GM18868 (cell line): ENCODE measurements around the gene ADGRG7.
A peak's percentile ranks its signal among the peaks of the same experiment; 100 is the strongest.

Source experiments
- ATAC-seq: cut with Tn5 transposase; IDR thresholded peaks from one replicate; pipeline ENCODE4 v1.9.1; 2021; ENCODE audit warnings: mild to moderate bottlenecking, moderate library complexity; ENCODE audit not compliant: unreplicated experiment

Gene ADGRG7

GRCh38 chr3:100600181-100601042 lies 9.0 kb upstream of the ADGRG7 start:
- peak; percentile 63 for ATAC-seq

DNA sequence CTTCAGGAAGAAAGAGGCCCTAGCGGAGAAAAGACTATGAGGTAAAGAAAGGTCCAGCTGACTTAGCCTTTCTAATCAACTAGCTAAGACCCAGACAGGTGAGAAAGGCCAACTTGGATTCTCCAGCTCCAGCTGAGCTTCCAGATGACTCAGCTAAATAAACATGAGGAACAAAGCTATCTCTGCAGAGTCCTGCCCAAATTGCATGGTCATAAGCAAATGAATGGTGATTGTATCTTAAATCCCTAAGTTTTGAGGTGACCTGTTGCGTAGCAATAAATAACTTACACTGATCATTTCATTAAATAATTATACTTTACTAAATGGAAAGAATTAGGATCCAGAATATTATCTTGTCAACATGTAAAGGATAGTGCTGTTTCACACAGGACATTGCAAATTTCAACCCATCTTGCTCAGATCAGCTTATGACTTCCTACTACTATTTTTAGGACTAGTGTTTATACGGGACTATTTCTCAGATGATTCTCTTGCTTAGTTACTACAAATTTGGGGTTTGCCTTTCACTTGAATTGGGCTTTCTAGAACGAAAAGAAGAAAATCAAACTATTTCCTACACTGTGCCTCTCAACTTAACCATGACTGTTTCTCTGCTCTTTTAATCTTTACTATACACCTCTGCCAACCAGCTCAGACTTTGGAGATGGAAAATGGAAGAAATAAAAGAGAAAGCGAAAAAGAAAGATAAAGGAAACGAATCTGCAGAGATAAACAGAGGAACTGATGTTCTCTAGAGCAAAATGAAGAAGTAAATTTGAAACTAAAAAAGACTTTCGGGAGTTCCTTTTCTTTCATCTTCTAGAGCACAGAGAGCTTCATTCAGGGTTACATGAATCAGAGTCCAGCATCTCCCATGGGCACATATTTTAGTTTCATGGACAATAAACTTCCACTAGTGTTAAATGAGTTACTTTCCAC lies 6.6 kb upstream of the ADGRG7 start:
- ATAC-seq, result peak; percentile 28

- ATAC-seq, result peak; percentile 26
Measured at GRCh38 chr3:100603469-100603868, 5.9 kb upstream of the ADGRG7 start.

DNA sequence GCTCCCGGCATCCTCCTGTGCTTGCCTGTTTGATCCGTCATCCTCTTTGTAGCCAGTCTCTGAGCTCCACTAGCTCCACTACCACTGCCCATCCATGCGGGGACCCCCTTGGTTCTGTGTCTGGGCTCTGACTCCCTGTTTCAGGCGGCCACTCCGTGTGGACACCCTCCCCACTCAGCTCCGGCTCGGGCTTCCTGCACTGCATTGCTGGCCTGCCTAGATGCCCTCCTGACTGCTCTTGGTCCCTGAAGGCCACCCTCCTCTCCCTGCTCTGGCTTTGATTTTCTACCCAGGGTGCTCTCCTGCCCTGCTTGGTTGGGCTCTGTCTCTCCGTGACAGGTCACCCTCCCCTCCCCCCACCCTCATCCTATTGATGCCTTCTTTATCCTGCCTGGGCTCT lies 4.0 kb upstream of the ADGRG7 start:
- no peak for ATAC-seq

DNA sequence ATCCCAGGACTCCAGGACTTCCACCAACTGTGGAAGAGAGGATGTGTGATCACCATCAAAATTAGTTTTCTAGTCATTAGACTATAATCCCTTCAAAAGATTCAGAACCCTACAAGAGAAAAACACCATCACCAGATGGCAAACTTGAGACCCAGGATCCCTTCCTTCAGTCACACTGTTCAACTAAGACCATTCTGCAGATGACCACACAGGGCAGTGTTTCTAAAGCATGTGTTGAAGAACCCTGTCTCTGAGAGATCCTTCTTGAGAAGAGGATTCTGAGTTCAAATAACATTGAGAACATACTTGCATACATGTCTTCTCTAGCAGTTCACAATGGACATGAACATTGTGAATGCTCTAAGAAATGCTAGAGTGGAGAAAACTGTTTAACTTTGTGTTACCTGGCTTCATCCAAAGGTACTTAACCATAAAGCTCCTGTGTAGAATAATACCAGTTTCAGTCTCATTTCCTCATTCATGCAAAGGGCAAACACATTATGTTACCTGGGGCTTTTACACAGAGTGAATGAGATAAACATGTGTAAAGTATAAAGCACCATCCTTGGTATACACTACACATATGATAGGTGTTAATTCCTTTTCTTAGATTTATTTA lies 2.4 kb upstream of the ADGRG7 start:
- ATAC-seq, result peak; percentile 90

GRCh38 chr3:100609963-100610362 lies 562 bp downstream of the ADGRG7 start:
- no peak for ATAC-seq

- no peak for ATAC-seq
Measured at GRCh38 chr3:100611221-100611620, 1.8 kb downstream of the ADGRG7 start.

DNA sequence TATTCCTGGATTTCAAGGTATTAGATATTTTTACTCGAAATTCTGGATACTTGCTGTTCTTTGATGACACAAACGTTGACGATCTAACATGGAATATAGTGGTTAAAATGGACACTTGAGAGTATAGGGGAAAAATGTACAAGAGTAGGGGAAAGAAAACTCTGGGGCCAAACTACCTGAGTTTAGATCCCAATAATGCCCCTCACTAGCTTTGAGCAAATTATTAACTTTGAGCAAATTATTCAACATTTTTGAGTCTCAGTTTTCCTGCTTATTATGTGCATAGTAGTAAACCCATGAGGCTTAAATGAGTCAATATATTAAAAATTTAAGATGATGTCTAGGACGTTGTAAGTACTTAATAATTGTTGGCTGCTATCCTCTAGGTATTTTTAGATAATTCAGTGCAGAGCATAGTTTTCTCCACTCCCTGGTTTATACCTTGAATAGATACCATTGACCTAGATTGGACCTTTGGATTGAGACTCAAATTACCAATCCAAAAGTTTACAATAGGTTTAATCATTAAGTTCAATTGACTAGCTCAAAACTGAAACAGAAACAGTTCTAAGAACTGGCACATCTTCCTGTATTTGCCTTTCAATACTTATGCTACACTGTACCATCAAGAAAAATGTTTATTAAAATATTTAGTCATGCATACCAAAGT lies 4.5 kb downstream of the ADGRG7 start:
- ATAC-seq, result no peak

DNA sequence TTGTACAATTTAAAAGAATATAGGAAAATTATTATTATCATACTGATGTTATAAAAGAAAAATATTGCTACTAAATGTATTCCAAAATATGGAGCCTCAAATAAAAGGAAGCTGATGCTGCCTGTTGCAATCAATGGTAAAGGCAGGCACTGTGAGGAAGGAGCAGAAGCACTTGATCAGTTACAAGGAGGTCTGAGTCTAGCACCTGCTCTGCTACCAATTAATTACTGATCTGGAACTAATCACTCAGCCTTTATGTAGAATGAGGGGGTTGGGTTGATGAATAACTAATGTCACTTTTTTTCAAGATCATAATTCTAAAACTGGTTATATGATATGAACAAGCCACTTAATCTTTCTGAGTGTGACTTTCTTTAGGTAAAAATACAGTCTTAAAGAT lies 5.5 kb downstream of the ADGRG7 start:
- ATAC-seq, result no peak

DNA sequence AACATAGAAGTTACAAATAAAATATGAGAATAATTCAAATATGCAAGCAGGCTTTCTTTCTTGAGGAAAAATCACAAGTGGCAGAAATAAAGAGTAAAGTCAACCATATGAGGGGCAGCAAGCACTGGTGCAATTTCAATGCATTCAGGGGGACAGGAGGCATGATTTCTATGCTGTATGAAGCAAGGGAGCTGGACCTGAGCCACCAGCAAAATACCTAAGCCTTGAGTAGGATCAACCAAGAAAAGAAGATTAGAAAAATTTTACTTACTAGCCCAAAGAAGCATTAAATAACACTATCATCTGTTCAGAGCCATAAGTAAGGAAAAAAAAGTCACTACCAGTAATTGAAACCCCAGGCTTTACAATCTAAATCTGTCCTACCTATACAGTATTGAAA lies 6.3 kb downstream of the ADGRG7 start:
- no peak for ATAC-seq

- ATAC-seq, result no peak
Measured at GRCh38 chr3:100621251-100621650, 11.8 kb downstream of the ADGRG7 start.

- no peak for ATAC-seq
Measured at GRCh38 chr3:100627491-100627890, 18.1 kb downstream of the ADGRG7 start.

DNA sequence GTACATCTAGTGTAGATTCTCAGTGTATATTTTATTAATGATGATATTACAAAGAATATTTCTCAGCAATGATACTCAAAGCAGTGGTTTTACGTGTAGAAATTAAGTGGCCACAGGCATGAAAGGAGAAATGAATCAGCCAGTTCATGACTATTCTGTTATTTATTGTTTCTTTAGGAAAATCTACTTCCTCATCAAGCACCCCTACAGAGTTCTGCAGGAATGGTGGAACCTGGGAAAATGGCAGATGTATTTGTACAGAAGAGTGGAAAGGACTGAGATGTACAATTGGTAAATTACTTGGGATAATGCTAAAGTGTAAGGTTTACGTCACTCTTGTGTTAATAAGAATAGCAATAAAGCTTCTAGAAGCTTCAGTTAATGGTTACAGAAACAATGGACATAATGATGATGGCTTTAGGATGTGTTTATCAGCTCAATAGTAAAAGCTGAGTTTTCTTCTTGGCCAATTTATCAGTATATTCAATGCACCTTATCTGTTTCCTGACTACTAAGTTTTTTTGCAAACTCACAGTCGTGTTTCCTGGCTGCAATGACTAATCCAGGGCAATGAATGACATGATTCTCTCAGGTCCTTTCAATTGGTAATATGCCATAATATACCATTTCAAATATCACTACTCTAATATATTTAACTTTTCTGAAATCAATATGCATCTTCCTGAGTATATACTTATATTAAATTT lies 20.2 kb downstream of the ADGRG7 start:
- ATAC-seq, result no peak

GRCh38 chr3:100630664-100631063 lies 21.3 kb downstream of the ADGRG7 start:
- no peak for ATAC-seq

GRCh38 chr3:100631236-100631635 lies 21.8 kb downstream of the ADGRG7 start:
- ATAC-seq, result no peak

DNA sequence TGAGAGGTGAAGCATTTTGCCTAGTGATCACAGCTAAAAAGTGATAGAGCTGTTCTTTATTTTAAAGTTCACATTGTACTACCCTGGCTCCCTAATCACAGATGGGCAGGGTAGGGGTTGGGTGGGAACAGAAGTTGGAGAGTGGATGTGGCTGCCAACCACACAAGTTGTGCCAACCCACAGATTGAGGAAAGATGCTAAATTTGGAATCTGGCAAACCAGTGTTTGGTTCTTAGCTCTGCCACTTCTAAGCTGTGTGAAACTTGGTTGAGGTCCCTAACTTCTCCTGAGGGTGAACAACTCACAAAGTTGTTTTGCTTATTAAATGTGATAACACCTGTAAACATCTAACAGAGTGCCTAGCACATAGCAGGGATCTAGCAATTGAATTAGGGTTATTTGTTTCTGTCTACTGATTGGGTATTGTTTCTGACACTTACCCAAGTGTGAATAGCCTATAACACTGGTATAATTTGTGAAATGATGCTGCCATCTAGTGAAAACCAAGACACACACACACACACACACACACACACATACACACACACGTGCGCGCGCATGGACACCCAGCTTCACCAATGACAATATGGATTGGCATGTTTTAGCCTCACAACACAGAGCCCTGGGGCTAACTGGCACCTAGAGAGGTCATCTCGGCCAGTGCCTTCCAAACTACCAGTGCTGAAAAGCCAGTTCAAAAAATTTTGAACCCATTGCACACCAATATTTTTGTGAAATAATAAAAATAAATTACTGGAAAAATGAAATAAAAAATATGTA lies 25.3 kb downstream of the ADGRG7 start:
- peak; percentile 66 for ATAC-seq

GRCh38 chr3:100635273-100635701 lies 25.9 kb downstream of the ADGRG7 start:
- no peak for ATAC-seq

DNA sequence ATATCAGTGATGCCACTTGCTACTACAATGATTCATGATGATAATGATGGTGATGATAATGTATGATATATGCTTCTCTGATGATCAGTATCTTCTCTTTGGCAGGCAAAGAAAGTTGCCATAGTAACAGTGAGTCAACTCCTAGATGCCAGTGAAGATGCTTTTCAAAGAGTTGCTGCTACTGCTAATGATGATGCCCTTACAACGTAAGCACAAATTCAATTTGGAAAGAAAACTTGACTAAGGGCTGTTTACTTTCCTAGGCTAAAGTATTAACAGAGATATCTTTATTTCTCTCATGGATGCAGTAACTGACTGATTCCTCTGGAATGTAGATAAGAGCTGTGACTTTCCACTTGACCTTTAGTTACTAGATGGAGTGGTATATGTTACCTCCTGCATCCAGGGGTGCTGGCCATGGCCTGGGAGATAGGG lies 27.8 kb downstream of the ADGRG7 start:
- no peak for ATAC-seq

GRCh38 chr3:100640633-100641032 lies 31.2 kb downstream of the ADGRG7 start:
- no peak for ATAC-seq
